DMS153 (cell line): ENCODE results near the gene DNPH1.

ENCODE experiments used
- DNase-seq: peaks from one replicate; lab custom pipeline; 2025; lab: John Stamatoyannopoulos, UW

The DNPH1 gene

DNA sequence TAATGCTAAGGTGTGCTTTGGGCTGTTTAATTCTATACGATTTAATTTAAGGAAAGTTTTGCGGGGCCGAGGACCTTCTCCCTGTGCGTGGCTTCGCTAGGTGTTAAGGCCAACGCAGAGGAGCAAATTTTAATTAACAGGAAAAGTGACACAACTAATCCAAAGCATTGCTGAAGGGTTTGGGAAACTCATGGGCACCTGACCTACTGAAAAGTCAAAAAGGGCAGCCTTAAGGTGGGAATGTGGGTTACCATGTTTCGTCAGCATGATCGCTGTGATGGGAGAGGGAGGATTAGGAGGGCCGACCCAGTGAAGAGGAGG is 47.7 kb downstream of the DNPH1 start:
- DNase-seq, result no peak

DNA sequence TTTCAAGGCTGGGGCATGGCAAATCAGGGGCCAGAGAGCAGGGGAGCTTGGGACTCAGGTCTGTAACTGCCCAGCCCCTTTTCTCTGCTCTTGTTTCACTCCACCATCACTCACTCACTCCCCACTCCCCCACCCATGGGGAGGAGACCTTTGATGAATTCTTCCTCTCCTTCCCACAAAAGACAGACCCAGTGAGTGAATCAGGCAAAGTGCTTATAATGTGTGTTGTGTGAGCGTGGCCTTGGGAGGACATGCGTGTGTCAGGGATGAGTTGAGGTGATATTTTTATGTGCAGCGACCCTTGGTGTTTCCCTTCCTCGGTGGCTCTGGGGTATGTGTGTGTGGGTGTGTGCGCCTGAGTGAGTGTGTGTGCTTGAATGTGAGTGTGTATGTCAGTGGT is 48.3 kb downstream of the DNPH1 start:
- DNase-seq, result no peak

GRCh38 chr6:43180058-43180457 is 49.2 kb downstream of the DNPH1 start:
- no peak for DNase-seq

- DNase-seq, result no peak
Observed at GRCh38 chr6:43178951-43179830, 50.1 kb downstream of the DNPH1 start.

GRCh38 chr6:43178150-43178549 is 51.1 kb downstream of the DNPH1 start:
- no peak for DNase-seq

- no peak for DNase-seq
Observed at GRCh38 chr6:43176423-43176786, 52.9 kb downstream of the DNPH1 start.

DNA sequence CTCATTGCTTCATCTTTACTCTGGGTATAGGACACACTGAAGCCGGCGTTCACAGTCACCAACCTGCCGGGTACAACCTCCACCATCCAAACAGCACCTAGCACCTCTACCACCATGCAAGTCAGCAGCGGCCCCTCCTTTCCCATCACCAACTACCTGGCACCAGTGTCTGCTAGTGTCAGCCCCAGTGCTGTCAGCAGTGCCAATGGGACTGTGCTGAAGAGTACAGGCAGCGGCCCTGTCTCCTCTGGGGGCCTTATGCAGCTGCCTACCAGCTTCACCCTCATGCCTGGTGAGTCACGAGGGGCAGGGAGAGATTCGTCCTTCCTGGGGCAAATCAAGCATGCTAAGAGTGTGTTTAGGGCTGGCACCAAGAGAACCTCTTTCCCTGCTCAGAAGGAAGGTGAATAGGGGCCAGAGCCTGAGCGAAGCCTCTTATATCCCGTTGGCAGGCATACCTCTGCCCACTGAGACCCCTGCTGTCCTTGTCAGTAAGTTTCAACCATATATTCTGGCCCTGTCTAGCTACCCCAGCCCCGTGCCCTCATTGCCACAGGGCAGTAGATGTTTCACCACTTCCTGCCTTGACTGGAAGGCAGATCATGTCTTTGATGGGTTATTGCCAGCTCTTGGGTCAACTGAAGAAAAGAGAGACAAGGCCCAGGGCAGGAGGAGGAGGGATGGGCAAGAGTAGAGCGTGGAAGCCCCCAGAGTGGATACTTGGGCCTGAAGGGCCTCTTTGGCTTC is 53.4 kb downstream of the DNPH1 start:
- DNase-seq, result no peak
